ENCODE measurements around the gene MFN1.

The MFN1 gene

GRCh38 chr3:179432451-179432850, 84.9 kb downstream of the MFN1 start:
- DNase-seq, result no peak

DNA sequence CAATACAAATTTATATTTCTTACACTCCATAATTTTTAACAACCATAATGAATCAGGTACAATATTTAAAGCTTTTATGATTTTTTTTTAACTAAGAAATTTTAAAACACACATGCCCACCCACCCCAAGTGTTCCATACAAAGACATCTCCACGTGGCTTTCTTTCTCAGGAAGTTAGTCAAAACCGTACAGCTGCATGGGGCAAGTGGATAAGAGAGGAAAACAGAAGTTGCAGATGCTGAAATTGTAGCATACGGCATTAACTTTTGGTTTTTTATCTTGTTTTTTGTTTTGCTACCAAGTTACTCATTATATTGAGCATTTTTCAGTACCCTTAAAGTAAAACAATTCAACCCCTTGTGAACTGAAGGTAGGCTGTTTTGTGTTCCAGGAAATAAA, 89.0 kb downstream of the MFN1 start:
- no peak for DNase-seq

DNA sequence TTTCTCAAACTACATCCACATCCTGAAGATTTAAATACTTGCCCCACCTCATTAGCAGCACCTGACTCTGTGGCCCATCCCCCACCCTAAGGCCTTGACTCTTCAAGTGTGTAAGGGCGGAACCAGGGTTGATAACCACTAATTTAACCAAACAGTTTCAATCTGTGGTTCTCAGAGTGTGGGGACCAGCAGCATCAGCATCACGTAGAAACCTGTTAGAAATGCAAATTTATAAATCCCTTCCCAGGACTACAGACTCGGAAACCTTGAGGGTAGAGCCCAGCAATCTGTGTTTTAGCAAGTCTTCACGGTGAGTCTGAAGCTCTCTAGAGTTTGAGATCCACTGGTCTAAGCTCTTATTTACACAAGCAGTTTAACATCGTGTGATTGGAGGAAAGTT, 91.3 kb downstream of the MFN1 start:
- DNase-seq, result no peak
